ENCODE data around the gene NPVF.

NPVF gene

DNA sequence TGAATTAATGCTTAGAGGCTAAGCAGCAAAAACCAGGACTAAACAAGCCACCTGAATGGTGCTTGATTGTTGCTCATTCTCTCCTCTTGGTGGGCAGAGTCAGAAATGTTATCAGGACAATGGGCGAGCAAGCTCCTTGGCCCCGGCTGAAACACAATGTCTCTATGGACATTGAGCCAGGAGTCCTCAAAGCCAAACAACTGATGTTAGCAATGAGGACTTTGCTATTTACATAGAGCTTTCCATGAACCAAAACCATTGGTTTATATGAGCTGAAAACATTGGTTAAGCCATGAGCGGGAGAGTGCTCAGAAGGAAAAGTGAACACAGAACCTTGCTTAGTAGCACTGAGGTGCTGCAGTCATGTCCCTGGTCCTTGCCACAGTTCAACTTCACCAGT, 21.5 kb upstream of the NPVF start:
- Histone ChIP-seq H3K27me3 (ENCODE audit: low read length) (peaks cover 3% of the 10 kb centered on the region; the same call in 1 of the 2 replicates), H3K9me2 (replicated peaks; ENCODE audit: insufficient read depth, low read length) (no peaks in the 10 kb centered on the region), H3K36me3 (ENCODE audit: low read length) (no peaks in the 10 kb centered on the region), H3K9me3 (ENCODE audit: insufficient read depth, low read length) (no peaks in the 10 kb centered on the region), H4K20me1 (ENCODE audit: low read depth, low read length) (no peaks in the 10 kb centered on the region), H3F3A (ENCODE audit: insufficient read depth) (no peaks in the 10 kb centered on the region), H2AFZ (ENCODE audit: low read depth, low read length, severe bottlenecking) (no peak overlapping the region), H3K9ac (ENCODE audit: low read length) (no peak overlapping the region), H3K4me3 (ENCODE audit: insufficient read depth, low read length, poor library complexity, severe bottlenecking) (no peak overlapping the region), H3K79me2 (ENCODE audit: insufficient read depth, low read length) (no peaks in the 10 kb centered on the region), H3K27ac (ENCODE audit: low read depth, low read length) (no peak overlapping the region), H3K4me2 (ENCODE audit: low read depth, low read length, poor library complexity, severe bottlenecking) (no peak overlapping the region)
- TF ChIP-seq, protein P1, sequence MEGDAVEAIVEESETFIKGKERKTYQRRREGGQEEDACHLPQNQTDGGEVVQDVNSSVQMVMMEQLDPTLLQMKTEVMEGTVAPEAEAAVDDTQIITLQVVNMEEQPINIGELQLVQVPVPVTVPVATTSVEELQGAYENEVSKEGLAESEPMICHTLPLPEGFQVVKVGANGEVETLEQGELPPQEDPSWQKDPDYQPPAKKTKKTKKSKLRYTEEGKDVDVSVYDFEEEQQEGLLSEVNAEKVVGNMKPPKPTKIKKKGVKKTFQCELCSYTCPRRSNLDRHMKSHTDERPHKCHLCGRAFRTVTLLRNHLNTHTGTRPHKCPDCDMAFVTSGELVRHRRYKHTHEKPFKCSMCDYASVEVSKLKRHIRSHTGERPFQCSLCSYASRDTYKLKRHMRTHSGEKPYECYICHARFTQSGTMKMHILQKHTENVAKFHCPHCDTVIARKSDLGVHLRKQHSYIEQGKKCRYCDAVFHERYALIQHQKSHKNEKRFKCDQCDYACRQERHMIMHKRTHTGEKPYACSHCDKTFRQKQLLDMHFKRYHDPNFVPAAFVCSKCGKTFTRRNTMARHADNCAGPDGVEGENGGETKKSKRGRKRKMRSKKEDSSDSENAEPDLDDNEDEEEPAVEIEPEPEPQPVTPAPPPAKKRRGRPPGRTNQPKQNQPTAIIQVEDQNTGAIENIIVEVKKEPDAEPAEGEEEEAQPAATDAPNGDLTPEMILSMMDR (IDR thresholded peaks at IDR 0.05; ENCODE audit: insufficient read depth, low read length, poor library complexity, severe bottlenecking): no peak
- TF ChIP-seq EZH2phosphoT487 (conservative IDR thresholded peaks at IDR 0.05; ENCODE audit: low read length): no peak

DNA sequence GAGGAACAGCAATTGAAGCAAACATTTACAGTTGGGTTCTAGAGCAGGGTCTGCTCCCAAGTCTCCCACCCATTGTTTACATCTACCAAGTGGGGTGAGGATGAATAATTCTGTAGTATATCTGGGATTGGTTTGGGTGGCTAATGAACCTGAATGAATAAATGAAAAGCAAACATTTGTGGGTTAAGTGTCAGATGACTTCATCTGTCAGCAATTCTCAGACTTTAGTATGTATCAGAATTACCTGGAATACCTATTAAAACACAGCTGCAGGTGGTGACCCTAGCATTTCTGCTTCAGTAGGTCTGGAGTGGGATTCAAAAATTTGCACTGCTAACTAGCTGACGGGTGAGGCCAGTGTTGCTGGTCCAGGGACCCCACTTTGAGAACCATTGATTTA, 18.0 kb upstream of the NPVF start:
- Histone ChIP-seq H3K9me3 (ENCODE audit: insufficient read depth, low read length) (no peaks in the 10 kb centered on the region), H3K79me2 (ENCODE audit: insufficient read depth, low read length) (no peaks in the 10 kb centered on the region), H3K9me2 (replicated peaks; ENCODE audit: insufficient read depth, low read length) (no peaks in the 10 kb centered on the region), H3K9ac (ENCODE audit: low read length) (no peak overlapping the region), H3K4me3 (ENCODE audit: insufficient read depth, low read length, poor library complexity, severe bottlenecking) (no peak overlapping the region), H3K27ac (ENCODE audit: low read depth, low read length) (no peak overlapping the region), H2AFZ (ENCODE audit: low read depth, low read length, severe bottlenecking) (no peak overlapping the region), H3K4me2 (ENCODE audit: low read depth, low read length, poor library complexity, severe bottlenecking) (no peak overlapping the region), H3K27me3 (ENCODE audit: low read length) (peaks cover 4% of the 10 kb centered on the region; the same call in 1 of the 2 replicates), H4K20me1 (ENCODE audit: low read depth, low read length) (no peaks in the 10 kb centered on the region), H3K36me3 (ENCODE audit: low read length) (no peaks in the 10 kb centered on the region), H3F3A (ENCODE audit: insufficient read depth) (no peaks in the 10 kb centered on the region)
- no peak for TF ChIP-seq EZH2phosphoT487 (conservative IDR thresholded peaks at IDR 0.05; ENCODE audit: low read length)
- TF ChIP-seq, protein P1 (IDR thresholded peaks at IDR 0.05; ENCODE audit: insufficient read depth, low read length, poor library complexity, severe bottlenecking): no peak

DNA sequence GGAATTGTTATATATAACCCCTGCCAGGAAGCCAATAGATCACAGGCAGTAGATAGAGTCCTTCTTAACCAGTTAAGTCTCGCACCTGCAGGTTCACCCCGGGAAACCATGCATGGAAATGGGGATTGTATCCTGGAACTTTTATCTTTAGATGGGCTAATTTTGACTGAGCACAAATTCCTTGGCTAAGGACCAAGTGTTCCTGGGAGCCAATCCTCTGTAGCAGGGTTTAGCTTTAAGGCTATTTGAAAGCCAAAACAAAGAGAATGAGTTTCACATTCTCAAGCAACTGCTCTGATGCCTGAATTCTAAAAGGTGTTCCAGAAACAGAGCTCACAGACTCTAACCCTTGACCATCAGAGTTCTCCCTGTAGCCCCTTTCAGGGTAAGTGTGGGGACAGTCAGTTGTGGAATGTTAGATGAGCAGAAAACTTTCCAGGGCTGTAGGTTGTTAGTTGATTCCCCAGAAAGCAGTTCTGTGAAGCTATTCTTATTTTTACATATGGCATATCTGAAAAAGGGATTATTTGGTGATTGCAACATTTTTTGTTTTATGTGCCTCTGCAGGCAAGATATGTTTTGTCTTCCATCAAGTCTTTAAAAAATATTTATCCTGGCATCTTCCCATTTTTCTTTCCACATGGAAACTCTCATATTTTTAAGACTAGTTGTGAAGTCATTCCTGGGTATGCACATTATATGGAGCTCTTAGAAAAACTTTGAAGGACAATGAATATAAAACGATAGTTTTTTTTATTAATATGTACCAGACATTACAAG, 16.2 kb upstream of the NPVF start:
- Histone ChIP-seq H3K4me3 (ENCODE audit: insufficient read depth, low read length, poor library complexity, severe bottlenecking) (no peak overlapping the region), H3K9me2 (replicated peaks; ENCODE audit: insufficient read depth, low read length) (no peaks in the 10 kb centered on the region), H3K27me3 (ENCODE audit: low read length) (peaks cover 4% of the 10 kb centered on the region; the same call in 1 of the 2 replicates), H3K79me2 (ENCODE audit: insufficient read depth, low read length) (no peaks in the 10 kb centered on the region), H3F3A (ENCODE audit: insufficient read depth) (no peaks in the 10 kb centered on the region), H3K36me3 (ENCODE audit: low read length) (no peaks in the 10 kb centered on the region), H3K9ac (ENCODE audit: low read length) (no peak overlapping the region), H2AFZ (ENCODE audit: low read depth, low read length, severe bottlenecking) (no peak overlapping the region), H3K4me2 (ENCODE audit: low read depth, low read length, poor library complexity, severe bottlenecking) (no peak overlapping the region), H3K27ac (ENCODE audit: low read depth, low read length) (no peak overlapping the region), H4K20me1 (ENCODE audit: low read depth, low read length) (no peaks in the 10 kb centered on the region), H3K9me3 (ENCODE audit: insufficient read depth, low read length) (no peaks in the 10 kb centered on the region)
- no peak for TF ChIP-seq EZH2phosphoT487 (conservative IDR thresholded peaks at IDR 0.05; ENCODE audit: low read length)
- TF ChIP-seq, protein P1 (IDR thresholded peaks at IDR 0.05; ENCODE audit: insufficient read depth, low read length, poor library complexity, severe bottlenecking): no peak

Measured in SU-DHL-6 (cell line).